Measurements from ENCODE around the gene EXOG.

Gene EXOG

GRCh38 chr3:38473229-38473628 lies 22.9 kb upstream of the EXOG start:
- no peak for DNase-seq (ENCODE audit: low read depth)

- DNase-seq (ENCODE audit: low read depth) = no peak
Measured at GRCh38 chr3:38474928-38475605, 21.1 kb upstream of the EXOG start.

GRCh38 chr3:38475716-38476115 lies 20.4 kb upstream of the EXOG start:
- DNase-seq (ENCODE audit: low read depth) = no peak

- no peak for DNase-seq (ENCODE audit: low read depth)
Measured at GRCh38 chr3:38476157-38476756, 19.9 kb upstream of the EXOG start.

- no peak for DNase-seq (ENCODE audit: low read depth)
Measured at GRCh38 chr3:38477057-38477820, 18.9 kb upstream of the EXOG start.

- DNase-seq (ENCODE audit: low read depth) = no peak
Measured at GRCh38 chr3:38477839-38478450, 18.2 kb upstream of the EXOG start.

GRCh38 chr3:38478901-38479300 lies 17.2 kb upstream of the EXOG start:
- DNase-seq (ENCODE audit: low read depth) = no peak

- DNase-seq (ENCODE audit: low read depth) = no peak
Measured at GRCh38 chr3:38479431-38480092, 16.6 kb upstream of the EXOG start.

GRCh38 chr3:38480093-38480445 lies 16.1 kb upstream of the EXOG start:
- DNase-seq (ENCODE audit: low read depth) = no peak

GRCh38 chr3:38480930-38481329 lies 15.2 kb upstream of the EXOG start:
- no peak for DNase-seq (ENCODE audit: low read depth)

GRCh38 chr3:38482951-38483350 lies 13.2 kb upstream of the EXOG start:
- DNase-seq (ENCODE audit: low read depth) = no peak

- no peak for DNase-seq (ENCODE audit: low read depth)
Measured at GRCh38 chr3:38487323-38487722, 8.8 kb upstream of the EXOG start.

GRCh38 chr3:38488949-38489348 lies 7.2 kb upstream of the EXOG start:
- DNase-seq (ENCODE audit: low read depth) = no peak

GRCh38 chr3:38489766-38490165 lies 6.4 kb upstream of the EXOG start:
- DNase-seq (ENCODE audit: low read depth) = no peak

GRCh38 chr3:38490281-38491030 lies 5.7 kb upstream of the EXOG start:
- no peak for DNase-seq (ENCODE audit: low read depth)

- no peak for DNase-seq (ENCODE audit: low read depth)
Measured at GRCh38 chr3:38491215-38491614, 4.9 kb upstream of the EXOG start.

- DNase-seq (ENCODE audit: low read depth) = no peak
Measured at GRCh38 chr3:38493031-38493430, 3.1 kb upstream of the EXOG start.

- DNase-seq (ENCODE audit: low read depth) = no peak
Measured at GRCh38 chr3:38497031-38497430, 891 bp downstream of the EXOG start.

- DNase-seq (ENCODE audit: low read depth) = no peak
Measured at GRCh38 chr3:38500688-38501417, 4.7 kb downstream of the EXOG start.

GRCh38 chr3:38507120-38507519 lies 11.0 kb downstream of the EXOG start:
- no peak for DNase-seq (ENCODE audit: low read depth)

- no peak for DNase-seq (ENCODE audit: low read depth)
Measured at GRCh38 chr3:38509732-38510131, 13.6 kb downstream of the EXOG start.

Data from stimulated activated CD8-positive, alpha-beta memory T cell treated with anti-CD3 and anti-CD28 coated beads, Interleukin-15, amount 100 ng/mL, for 24 hours (primary cell).